Measurements from ENCODE around the gene SIPA1L3. TPM values are rescaled to one million over a fixed set of nuclear protein-coding genes. Genes with fewer than 3 reads are reported as not detected.
A peak's percentile ranks its signal among the peaks of the same experiment; 100 is the strongest.

SIPA1L3 gene
- total RNA-seq, 3 donors from 2014 or later, result 9.6 to 29.8 (median 28.5) TPM

- Histone ChIP-seq H3K9me3 (no peaks in the 10 kb centered on the region), H3K27ac (no peak overlapping the region), H3K36me3 (no peaks in the 10 kb centered on the region), H3K4me1 (peaks cover 0 to 15% of the 10 kb centered on the region in 2 donors), H3K27me3 (no peaks in the 10 kb centered on the region), H3K4me3 (no peak overlapping the region)
- DNase-seq (ENCODE audit: low spot score in 2 of 2), result no peak
- intact Hi-C loops (cut with DNase I; ENCODE audit: low total_unique reads), result no loop called here
- TF ChIP-seq CTCF (IDR thresholded peaks at IDR 0.05), result no peak
- TF ChIP-seq POLR2A (IDR thresholded peaks at IDR 0.05), result no peak
- TF ChIP-seq POLR2AphosphoS5 (IDR thresholded peaks at IDR 0.05), result no peak
These were observed 76.9 kb downstream of the SIPA1L3 start for GRCh38 chr19:37983916-37984315.

GRCh38 chr19:37986048-37986750, 79.2 kb downstream of the SIPA1L3 start:
- intact Hi-C loops (cut with DNase I; ENCODE audit: low total_unique reads), result no loop called here
- TF ChIP-seq POLR2AphosphoS5 (IDR thresholded peaks at IDR 0.05) (no peak), POLR2A (IDR thresholded peaks at IDR 0.05) (no peak), CTCF (IDR thresholded peaks at IDR 0.05) (no peak)
- Histone ChIP-seq H3K9me3 (no peaks in the 10 kb centered on the region), H3K27me3 (no peaks in the 10 kb centered on the region), H3K27ac (peak overlapping the region; percentile 40 to 43), H3K36me3 (no peaks in the 10 kb centered on the region), H3K4me3 (no peak overlapping the region), H3K4me1 (peaks cover 6 to 21% of the 10 kb centered on the region in 2 donors)
- DNase-seq (ENCODE audit: low spot score in 2 of 2), result no peak

- Histone ChIP-seq H3K9me3 (no peaks in the 10 kb centered on the region), H3K4me3 (no peak overlapping the region), H3K4me1 (peaks cover 6 to 13% of the 10 kb centered on the region in 2 donors), H3K36me3 (no peaks in the 10 kb centered on the region), H3K27me3 (no peaks in the 10 kb centered on the region), H3K27ac (peak overlapping the region; percentile 5 to 43)
- intact Hi-C loops (cut with DNase I; ENCODE audit: low total_unique reads), result no loop called here
- no peak for TF ChIP-seq CTCF (IDR thresholded peaks at IDR 0.05)
- no peak for TF ChIP-seq POLR2AphosphoS5 (IDR thresholded peaks at IDR 0.05)
- TF ChIP-seq POLR2A (IDR thresholded peaks at IDR 0.05), result no peak
- no peak for DNase-seq (ENCODE audit: low spot score in 2 of 2)
These were observed 80.6 kb downstream of the SIPA1L3 start for GRCh38 chr19:37987356-37988332.

- Histone ChIP-seq H3K9me3 (no peaks in the 10 kb centered on the region), H3K4me3 (no peak overlapping the region), H3K27me3 (no peaks in the 10 kb centered on the region), H3K4me1 (peaks cover 6 to 11% of the 10 kb centered on the region in 2 donors), H3K36me3 (no peaks in the 10 kb centered on the region), H3K27ac (no peak overlapping the region)
- TF ChIP-seq POLR2AphosphoS5 (IDR thresholded peaks at IDR 0.05) (no peak), POLR2A (IDR thresholded peaks at IDR 0.05) (no peak), CTCF (IDR thresholded peaks at IDR 0.05) (no peak)
- intact Hi-C loops (cut with DNase I; ENCODE audit: low total_unique reads), result no loop called here
- DNase-seq (ENCODE audit: low spot score in 2 of 2), result no peak
These were observed 82.0 kb downstream of the SIPA1L3 start for GRCh38 chr19:37988758-37989635.

Measured in breast epithelium (tissue), 4 donors.